Measurements from ENCODE around the gene SLCO1B3. TPM values are rescaled to one million over a fixed set of nuclear protein-coding genes. Genes with fewer than 3 reads are reported as not detected.

The SLCO1B3 gene
- total and polyA plus RNA-seq, 2 of the 8 experiments (the other 6 are each of a cell fraction or from before 2014, with no cell fraction given): not detected

DNA sequence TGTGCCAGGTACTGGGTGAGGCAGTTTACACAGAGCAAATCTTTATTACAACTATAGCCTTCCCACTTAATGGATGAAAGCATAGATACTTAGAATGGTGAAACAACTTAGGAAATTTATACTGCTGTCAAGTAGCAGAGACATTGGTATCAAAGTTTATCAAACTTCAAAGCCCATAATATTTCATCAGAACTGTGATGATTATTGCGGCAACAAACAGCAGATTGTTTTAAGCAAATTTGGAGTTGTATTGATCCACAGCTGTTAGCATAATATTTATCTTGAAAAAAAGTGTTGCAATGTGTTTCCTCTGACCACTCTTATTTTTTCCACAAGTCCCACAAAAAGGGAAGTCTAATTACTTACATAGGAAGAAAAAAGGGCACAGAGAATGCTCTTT lies 2.0 kb upstream of the SLCO1B3 start (continued):
- TF ChIP-seq, protein P1, sequence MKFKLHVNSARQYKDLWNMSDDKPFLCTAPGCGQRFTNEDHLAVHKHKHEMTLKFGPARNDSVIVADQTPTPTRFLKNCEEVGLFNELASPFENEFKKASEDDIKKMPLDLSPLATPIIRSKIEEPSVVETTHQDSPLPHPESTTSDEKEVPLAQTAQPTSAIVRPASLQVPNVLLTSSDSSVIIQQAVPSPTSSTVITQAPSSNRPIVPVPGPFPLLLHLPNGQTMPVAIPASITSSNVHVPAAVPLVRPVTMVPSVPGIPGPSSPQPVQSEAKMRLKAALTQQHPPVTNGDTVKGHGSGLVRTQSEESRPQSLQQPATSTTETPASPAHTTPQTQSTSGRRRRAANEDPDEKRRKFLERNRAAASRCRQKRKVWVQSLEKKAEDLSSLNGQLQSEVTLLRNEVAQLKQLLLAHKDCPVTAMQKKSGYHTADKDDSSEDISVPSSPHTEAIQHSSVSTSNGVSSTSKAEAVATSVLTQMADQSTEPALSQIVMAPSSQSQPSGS (IDR thresholded peaks at IDR 0.05; ENCODE audit: low read length): no peak
- no peak for TF ChIP-seq RNF2 (IDR thresholded peaks at IDR 0.05; ENCODE audit: borderline replicate concordance, low read depth, low read length, missing control alignments, poor library complexity, severe bottlenecking)
- no peak for TF ChIP-seq SUZ12 (IDR thresholded peaks at IDR 0.05; ENCODE audit: low read length)
- TF ChIP-seq CHD1 (IDR thresholded peaks at IDR 0.05; ENCODE audit: low read depth, low read length): no peak

All from H1 (cell line).